D341Med (cell line): ENCODE results near the gene HEPN1.

Source experiments
- DNase-seq: peaks from one replicate; pipeline ENCODE4 v3.0.0; 2012; ENCODE audit warnings: low spot score

Gene HEPN1

GRCh38 chr11:124918950-124919349, at the start of gene HEPN1:
HEPN1 (plus strand) TSS chr11:124919250.
- DNase-seq: no peak

DNA sequence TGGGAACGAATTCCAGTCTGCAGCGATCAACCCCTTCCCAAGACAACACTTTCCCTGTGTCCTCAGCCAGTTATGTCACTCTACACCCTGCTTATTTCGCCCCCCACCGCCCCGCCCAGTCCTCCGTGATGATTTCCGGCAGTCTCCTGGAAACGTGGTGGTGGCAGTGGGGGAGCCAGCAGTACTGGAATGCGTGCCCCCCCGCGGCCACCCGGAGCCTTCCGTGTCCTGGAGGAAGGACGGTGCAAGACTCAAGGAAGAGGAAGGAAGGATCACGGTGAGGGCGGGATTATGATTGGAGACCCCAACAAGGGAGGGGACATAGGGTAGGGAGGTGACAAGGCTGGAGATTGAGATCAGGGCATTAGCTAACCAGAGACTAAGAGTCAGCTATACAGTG, 49.7 kb upstream of the HEPN1 start:
- no peak for DNase-seq

DNA sequence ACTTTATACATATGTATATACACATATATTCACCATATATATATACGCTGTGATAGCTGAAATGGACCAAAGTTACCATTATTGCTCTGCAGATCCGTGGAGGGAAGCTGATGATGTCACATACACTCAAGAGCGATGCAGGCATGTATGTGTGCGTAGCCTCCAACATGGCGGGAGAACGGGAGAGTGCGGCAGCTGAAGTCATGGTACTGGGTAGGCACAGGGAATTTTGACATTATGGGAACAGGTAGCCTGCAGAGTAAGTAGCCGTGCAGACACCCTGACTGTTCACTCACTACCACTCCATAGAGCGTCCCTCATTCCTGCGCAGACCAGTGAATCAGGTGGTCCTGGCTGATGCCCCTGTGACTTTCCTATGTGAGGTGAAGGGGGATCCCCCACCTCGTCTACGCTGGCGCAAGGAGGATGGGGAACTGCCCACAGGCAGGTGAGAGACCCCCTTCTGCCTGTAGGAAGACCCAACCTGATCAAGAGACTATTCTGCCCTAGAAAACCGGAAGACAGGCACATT, 49.1 kb upstream of the HEPN1 start:
- no peak for DNase-seq

DNA sequence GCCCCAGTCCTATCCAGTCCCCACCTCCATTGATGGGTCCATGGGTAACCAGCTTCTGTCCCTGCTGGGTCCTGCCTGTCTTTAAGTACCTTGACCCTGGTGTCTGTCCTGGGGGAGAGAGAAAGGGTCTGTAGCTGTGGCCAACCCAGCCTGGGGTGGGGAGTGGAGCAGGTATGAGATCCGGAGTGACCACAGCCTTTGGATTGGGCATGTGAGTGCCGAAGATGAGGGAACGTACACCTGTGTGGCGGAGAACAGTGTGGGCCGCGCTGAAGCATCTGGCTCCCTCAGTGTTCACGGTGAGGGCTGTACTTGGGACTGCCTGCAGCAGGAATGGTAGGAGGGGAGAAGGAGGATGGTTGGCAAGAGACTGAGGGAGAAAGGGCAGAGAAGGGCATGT, 48.6 kb upstream of the HEPN1 start:
- DNase-seq: no peak

DNA sequence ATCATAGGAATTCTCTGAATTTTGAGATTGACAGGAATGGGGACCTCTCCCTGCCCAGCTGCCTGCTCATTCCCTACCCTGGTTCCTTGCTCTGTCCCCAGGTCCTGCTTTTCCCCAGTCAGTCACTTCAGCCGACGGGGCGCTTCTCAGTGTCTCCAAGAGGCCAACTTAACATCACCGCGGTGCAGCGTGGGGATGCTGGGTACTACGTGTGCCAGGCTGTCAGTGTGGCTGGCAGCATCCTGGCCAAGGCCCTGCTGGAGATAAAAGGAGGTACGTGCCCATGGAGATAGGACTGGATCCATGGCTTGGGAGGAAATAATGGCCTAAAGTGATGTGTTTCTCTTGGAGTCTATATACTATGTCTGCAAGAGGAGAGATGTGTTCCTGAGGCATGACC, 46.8 kb upstream of the HEPN1 start:
- DNase-seq: peak; percentile 12

- peak; percentile 7 for DNase-seq
Observed at GRCh38 chr11:124872741-124873140, 46.3 kb upstream of the HEPN1 start.

DNA sequence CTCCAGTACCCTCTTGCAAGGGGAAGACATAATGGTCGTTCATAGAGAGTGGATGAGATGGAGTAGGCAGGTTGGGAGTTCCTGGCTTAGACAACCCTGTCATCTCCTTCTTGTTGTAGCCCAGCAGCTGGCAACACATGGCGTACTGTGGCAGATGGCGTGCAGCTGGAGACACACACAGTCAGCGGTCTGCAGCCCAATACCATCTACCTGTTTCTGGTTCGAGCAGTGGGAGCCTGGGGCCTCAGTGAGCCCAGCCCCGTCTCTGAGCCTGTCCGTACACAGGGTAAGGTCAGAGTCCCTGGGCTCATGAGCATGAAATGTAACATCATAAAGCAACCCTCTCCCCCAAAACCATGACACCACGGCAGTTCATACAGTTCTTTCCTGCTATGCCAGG, 45.1 kb upstream of the HEPN1 start:
- DNase-seq: no peak

DNA sequence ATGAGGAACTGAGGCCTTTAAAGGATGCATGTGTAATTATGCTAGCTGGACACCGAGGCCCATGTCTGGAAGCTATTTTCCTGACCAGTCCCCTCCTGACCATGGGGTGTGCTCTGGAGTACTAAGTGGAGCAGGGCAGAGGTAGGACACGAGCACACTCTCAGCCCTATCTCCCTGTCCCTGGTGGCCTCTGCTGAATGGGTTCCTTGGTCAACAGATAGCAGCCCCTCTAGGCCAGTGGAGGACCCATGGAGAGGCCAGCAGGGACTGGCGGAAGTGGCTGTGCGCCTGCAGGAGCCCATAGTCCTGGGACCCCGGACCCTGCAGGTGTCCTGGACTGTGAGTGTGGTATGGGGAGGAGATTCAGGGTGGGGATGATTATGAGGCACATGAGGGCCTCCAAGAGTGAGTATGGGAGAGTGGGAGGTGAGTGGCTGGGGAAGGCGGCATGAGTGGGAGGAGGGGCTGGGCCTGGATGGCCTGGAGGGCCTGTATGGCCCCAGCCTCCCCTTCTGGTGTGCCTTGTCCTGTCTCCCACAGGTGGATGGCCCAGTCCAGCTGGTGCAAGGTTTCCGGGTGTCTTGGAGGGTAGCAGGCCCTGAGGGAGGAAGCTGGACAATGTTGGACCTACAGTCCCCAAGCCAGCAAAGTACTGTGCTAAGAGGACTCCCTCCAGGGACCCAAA, 44.3 kb upstream of the HEPN1 start:
- DNase-seq: peak; percentile 16

DNA sequence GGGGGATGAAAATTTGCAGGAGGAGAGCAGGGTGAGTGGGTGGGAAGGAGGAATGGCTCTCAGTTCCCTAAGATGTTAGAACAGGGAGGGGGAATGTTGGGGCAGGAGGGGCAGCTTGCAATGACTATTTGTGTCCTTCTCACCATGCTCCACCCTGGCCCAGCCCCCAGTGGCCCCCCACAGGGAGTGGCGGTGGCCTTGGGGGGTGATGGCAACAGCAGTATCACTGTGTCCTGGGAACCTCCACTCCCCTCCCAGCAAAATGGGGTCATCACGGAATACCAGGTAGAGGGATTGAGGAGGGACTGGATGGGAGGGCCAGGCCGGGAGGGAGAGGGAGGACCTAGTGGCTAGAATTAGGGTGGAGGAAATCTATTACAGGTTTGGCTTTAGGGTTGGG, 43.6 kb upstream of the HEPN1 start:
- peak; percentile 23 for DNase-seq

- peak; percentile 93 for DNase-seq
Observed at GRCh38 chr11:124875943-124876817, 42.9 kb upstream of the HEPN1 start.

- peak; percentile 40 for DNase-seq
Observed at GRCh38 chr11:124876818-124877630, 42.0 kb upstream of the HEPN1 start.

- no peak for DNase-seq
Observed at GRCh38 chr11:124877631-124877909, 41.5 kb upstream of the HEPN1 start.

GRCh38 chr11:124877910-124878758, 40.9 kb upstream of the HEPN1 start:
- peak; percentile 6 for DNase-seq

GRCh38 chr11:124878759-124879492, 40.1 kb upstream of the HEPN1 start:
- DNase-seq: peak; percentile 8

- no peak for DNase-seq
Observed at GRCh38 chr11:124879493-124880289, 39.4 kb upstream of the HEPN1 start.

DNA sequence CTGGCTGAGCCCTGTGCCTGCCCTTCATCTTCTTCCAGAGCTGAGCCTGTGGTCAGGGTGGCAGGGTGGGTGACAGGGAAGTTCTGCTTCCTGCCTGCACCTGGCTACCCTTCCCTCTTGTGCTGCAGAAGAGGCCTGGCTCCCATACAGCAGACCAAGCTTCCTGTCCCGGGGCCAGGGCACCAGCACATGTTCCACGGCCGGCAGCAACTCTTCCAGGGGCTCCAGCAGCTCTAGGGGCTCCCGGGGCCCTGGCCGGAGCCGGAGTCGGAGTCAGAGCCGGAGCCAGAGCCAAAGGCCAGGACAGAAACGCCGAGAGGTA, 38.8 kb upstream of the HEPN1 start:
- no peak for DNase-seq

GRCh38 chr11:124880958-124881357, 38.1 kb upstream of the HEPN1 start:
- no peak for DNase-seq

DNA sequence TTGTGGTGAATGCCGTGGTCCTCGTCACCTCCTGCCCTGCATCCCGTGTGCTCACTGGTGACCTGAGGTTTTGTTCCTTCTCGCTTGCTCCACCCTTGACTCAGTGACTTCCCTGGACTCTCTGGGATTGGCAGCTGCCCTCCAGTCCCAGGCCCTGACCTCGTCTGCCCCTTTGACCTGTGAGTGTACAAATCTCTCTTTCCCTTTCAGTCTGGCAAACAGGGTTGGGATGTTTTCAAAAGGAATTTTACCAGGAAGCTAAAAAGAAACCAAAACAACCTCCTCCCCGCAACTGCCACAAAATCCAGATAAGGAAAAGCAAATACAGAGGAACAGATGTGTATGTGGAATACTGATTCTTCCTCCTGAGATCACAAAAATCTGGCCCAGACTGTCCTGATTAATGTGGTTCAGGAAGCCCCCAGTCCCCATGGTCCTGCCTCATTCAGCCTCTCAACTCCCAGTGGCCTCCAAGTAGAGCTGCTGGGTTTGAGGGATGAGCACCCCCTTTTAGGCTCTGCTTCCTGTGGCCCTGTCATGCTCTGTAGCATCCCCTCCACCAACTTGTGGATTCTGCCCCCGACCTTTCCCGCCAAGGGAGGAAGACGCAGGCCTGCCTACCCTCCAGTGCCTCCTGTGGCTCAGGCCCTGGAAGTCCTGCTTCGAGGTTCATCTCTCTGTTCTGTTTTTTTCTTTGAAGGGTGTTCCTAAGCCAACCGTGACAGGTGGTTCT, 36.5 kb upstream of the HEPN1 start:
- DNase-seq: no peak

- no peak for DNase-seq
Observed at GRCh38 chr11:124884340-124884739, 34.7 kb upstream of the HEPN1 start.
